Naive thymus-derived CD8-positive, alpha-beta T cell (primary cell): ENCODE data around the gene NFATC2. TPM values are rescaled to one million over a fixed set of nuclear protein-coding genes. Genes with fewer than 3 reads are reported as not detected.

Experiments used
- ATAC-seq, 2 donors: fragments of 150-1000 bp; cut with Tn5 transposase in 1 of 2; sonication (Bioruptor Pico), chemical (Tn5 transposase) in 1 of 2; 1 replicate in 1 of 2; 2 replicates in 1 of 2; pipeline ENCODE4 v1.10.0; 2021; ENCODE audit warnings: mild to moderate bottlenecking in 2 of 2, moderate library complexity in 2 of 2
- POLR2A ChIA-PET: fragments of 350-600 bp; sonication (Branson Sonifier 250); formaldehyde crosslinking; loops from one replicate; lab custom pipeline; 2021; ENCODE audit warnings: antibody characterized with exemption; lab: Charles Lee
- DNase-seq, 10 donors: peaks; one replicate each; pipeline versions ENCODE4 v3.0.0 to v3.0.0-alpha.2; 2020 to 2022
- H3K27ac Mint-ChIP-seq, 10 donors: one replicate each; pipeline ENCODE4 v1.8.0; 2020 to 2022; ENCODE audit warnings: mild to moderate bottlenecking in 10 of 10, mixed read lengths in 10 of 10, moderate library complexity in 4 of 10, inconsistent platforms in 1 of 10
- H3K27me3 Mint-ChIP-seq, 5 donors: one replicate each; pipeline ENCODE4 v1.8.0; 2021 to 2022; ENCODE audit warnings: mixed read lengths in 5 of 5
- H3K36me3 Mint-ChIP-seq, 3 donors: one replicate each; pipeline ENCODE4 v1.8.0; 2020 to 2022; ENCODE audit warnings: mixed read lengths in 3 of 3, mild to moderate bottlenecking in 2 of 3, inconsistent platforms in 1 of 3
- H3K4me1 Mint-ChIP-seq, 4 donors: one replicate each; pipeline ENCODE4 v1.8.0; 2021 to 2022; ENCODE audit warnings: mixed read lengths in 4 of 4
- H3K4me3 Mint-ChIP-seq, 10 donors: one replicate each; pipeline ENCODE4 v1.8.0; 2020 to 2022; ENCODE audit warnings: mild to moderate bottlenecking in 10 of 10, mixed read lengths in 10 of 10, moderate library complexity in 6 of 10, inconsistent platforms in 1 of 10
- H3K9me3 Mint-ChIP-seq, 9 donors: one replicate each; pipeline ENCODE4 v1.8.0; 2020 to 2022; ENCODE audit warnings: mixed read lengths in 9 of 9, mild to moderate bottlenecking in 3 of 9, inconsistent platforms in 1 of 9, moderate library complexity in 1 of 9
- polyA plus RNA-seq, 3 donors: library from polyadenylated mRNA; unstranded; fragments of 300-500 nt; fragmentation: Illumina TruSeq; gene quantifications; one replicate each; pipeline ENCODE4 v1.2.3, GENCODE V29; 2021
- total RNA-seq, 8 experiments: library from RNA in 2 of 8; stranded (reverse) in 2 of 8; gene quantifications; one replicate each; pipeline ENCODE4 v1.2.3 and lab custom pipeline; 2021 to 2026

The NFATC2 gene
- total and polyA plus RNA-seq, 5 experiments from 2014 or later, result 14.5 to 36.3 (median 23.8) TPM

DNA sequence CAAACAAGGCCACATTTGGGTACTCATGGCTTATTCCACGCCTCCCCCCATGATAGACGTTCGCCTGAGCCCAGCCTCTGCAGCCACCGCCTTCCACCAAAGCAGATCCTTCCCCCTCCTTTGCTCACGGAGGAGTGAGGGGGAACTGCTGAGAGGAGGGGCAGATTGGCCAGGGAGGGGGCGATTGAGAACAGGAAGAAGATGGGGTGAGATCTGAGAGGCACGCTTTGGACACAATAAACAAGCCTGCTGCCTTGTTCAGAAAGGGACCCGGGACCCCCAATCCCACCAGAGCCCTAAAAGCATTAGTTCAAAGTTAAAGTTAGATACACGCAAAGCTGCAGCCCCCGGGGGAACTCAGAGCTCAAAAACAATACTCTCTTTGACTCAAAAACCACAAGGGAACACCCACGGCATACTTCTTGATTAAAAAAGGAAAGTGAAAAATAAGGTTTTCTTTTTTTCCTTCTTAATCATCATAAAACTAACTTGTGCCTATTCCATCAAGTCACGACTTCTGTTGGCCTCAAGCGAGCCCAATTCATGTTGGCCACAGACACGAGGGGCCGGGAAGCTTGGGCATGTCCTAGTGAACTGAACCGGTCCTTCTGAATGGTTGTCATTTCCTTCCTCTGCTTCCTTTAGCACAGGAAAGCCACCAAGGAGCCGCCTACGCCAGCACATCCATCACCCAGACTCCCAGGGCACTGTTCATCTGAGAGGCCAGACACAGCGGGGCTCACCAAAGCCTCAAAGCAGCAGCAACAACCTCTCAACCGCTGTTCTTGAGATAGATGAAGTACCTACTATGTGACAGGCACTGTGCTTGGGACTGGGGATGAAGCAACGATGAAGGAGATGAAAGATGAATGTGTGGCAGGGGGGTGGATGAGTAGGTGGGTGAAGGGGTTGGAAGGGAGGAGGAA, 44.7 kb downstream of the NFATC2 start:
- Mint-ChIP-seq H3K27me3 (no peaks in the 10 kb centered on the region), H3K36me3 (peaks cover 0 to 4% (median 0%) of the 10 kb centered on the region in 3 donors), H3K4me3 (peak overlapping the region; percentile 70 to 91 (median 80)), H3K9me3 (no peaks in the 10 kb centered on the region), H3K27ac (peak overlapping the region; percentile 92 to 99 (median 96)), H3K4me1 (peaks cover 57 to 99% (median 97%) of the 10 kb centered on the region in 4 donors)
- POLR2A ChIA-PET, result interaction anchor here (0.9 to 1.2 kb wide), 3 partner anchors 15 to 44 kb away, joined by 3 to 8 read pairs (median 3); no protein-coding TSS in a partner anchor
- peak; percentile 32 to 49 for ATAC-seq
- peak in 8 of 10 donors; percentile 22 to 77 (median 42) for DNase-seq

DNA sequence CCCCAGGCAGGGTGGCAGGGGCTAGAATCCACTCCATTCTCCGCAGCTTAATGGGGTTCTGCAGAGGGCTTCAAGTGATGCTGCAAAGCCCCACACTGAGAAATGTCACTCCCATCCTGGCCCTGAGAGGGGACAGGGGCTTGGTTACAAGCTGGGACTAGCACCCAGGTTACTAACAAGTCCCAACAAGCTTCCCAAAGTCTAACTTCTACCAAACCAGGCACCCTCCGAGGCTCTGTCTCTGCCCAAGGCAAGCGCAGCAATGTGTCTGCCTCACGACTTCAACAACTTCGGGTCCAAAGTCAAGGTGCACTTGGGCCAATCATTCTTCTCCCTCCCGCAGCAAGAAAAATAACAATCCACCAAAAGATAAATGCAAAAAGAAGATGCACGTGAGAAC, 45.6 kb downstream of the NFATC2 start:
- POLR2A ChIA-PET, result no interaction called here
- ATAC-seq (no peak), DNase-seq (no peak)
- H3K4me1 Mint-ChIP-seq, result peaks cover 56 to 99% (median 97%) of the 10 kb centered on the region in 4 donors
- peak overlapping the region; percentile 70 to 91 (median 80) for H3K4me3 Mint-ChIP-seq
- no peaks in the 10 kb centered on the region for H3K27me3 Mint-ChIP-seq
- peaks cover 0 to 4% (median 0%) of the 10 kb centered on the region in 3 donors for H3K36me3 Mint-ChIP-seq
- peak overlapping the region; percentile 92 to 99 (median 96) for H3K27ac Mint-ChIP-seq
- no peaks in the 10 kb centered on the region for H3K9me3 Mint-ChIP-seq

DNA sequence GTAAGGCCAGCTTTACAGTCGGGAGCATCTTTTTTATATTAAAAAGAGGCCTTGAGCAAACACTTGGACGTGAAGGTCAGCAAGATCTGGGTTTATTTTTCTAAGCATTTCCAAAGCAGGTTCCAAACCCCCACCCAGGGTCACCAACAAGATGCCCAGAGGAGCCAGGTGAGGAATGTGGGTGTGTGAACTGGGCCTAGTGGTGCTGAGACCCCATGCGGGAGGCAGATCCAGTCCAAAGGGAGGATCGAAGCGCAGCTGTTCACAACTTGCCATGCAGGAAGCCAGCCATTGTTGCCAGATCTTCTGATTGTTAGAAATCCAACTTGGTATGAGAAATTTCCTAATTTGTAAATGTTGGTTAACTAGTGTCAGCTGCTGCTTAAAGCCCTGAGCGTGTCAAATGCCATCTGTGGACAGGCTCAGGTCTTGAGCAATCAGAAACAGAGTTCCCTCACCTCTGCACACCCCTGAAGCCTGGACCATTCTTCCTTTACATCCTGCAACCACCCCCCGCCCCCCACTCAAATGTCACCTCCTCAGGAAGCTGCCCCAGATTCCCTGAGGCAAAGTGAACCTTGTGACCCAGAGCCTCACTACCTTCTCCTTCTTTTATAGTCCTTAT, 46.5 kb downstream of the NFATC2 start:
- H3K4me3 Mint-ChIP-seq, result peak overlapping the region; percentile 19 to 91 (median 74)
- H3K4me1 Mint-ChIP-seq, result peaks cover 54 to 98% (median 97%) of the 10 kb centered on the region in 4 donors
- ATAC-seq (no peak), DNase-seq (no peak)
- H3K9me3 Mint-ChIP-seq, result no peaks in the 10 kb centered on the region
- POLR2A ChIA-PET, result interaction anchor here (0.7 to 1.3 kb wide), 3 partner anchors 15 to 61 kb away, joined by 3 to 4 read pairs (median 3); no protein-coding TSS in a partner anchor
- peaks cover 0 to 4% (median 0%) of the 10 kb centered on the region in 3 donors for H3K36me3 Mint-ChIP-seq
- H3K27ac Mint-ChIP-seq, result peak overlapping the region; percentile 92 to 99 (median 96)
- no peaks in the 10 kb centered on the region for H3K27me3 Mint-ChIP-seq

DNA sequence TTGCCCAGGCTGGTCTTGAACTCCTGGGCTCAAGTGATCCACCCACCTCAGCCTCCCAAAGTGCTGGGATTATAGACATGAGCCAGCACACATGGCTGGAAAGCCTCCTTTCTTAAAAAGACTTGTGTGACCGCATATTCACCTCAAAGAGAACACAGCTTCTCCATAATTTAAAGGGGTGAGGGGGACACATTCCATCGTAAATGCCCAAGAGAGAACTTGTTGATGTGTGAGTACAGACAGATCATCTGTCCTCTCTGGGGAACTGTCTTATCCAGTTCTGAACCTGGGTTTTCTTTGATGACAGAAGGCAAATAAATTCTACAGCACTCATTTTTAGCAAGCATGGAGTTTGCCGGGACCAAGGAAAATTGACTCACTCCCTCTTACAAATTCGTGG, 47.2 kb downstream of the NFATC2 start:
- Mint-ChIP-seq H3K27me3 (no peaks in the 10 kb centered on the region), H3K4me3 (peak overlapping the region in 7 of 10 donors; percentile 75 to 91 (median 80)), H3K9me3 (no peaks in the 10 kb centered on the region), H3K4me1 (peaks cover 54 to 99% (median 96%) of the 10 kb centered on the region in 4 donors), H3K27ac (peak overlapping the region; percentile 93 to 99 (median 96)), H3K36me3 (peaks cover 0 to 4% (median 0%) of the 10 kb centered on the region in 3 donors)
- POLR2A ChIA-PET, result interaction anchor here (1.1 to 2.7 kb wide), 4 partner anchors 14 to 18 kb away, joined by 3 to 11 read pairs (median 3); no protein-coding TSS in a partner anchor
- ATAC-seq, result no peak
- DNase-seq, result no peak

DNA sequence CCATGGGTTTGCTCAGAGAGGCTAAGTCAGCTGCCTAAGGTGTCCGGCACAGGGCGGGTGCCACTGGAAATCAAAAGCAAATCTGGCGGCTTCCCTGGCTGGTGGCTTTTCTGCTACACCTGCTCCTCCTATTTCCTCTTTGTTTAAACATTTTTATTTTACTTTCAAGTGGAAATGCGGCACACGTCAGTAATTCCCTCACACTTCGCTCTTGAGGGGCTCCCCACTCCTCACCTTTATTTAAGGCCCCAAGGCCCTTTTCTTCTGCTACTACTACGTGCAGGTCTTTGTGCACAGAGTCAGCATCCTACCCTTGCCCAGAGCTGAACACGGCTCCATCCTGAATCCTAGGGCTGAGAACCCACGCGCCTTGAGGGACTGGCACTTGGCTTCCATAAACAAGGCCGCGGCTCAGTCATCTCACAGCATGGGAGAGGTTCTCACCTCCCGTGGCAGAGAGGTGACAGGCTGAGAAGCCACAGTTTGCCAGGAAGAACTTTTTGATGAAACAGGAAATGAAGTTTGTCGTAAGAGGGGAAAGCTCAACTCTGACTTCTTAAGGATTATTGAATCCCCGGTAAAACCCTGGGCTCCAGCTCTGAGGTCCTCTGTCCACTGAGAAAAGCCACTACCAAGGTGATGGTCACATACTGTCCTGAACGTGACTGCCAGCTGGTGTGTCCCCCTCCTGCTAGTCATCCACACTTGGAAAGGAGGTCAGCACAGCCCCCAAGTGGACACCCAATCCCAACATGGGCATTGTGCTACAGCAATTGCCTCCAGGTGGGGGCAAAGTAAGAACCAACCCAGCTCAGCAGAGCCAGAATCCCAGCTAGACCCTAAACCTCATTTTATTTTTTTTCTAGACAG, 48.0 kb downstream of the NFATC2 start:
- Mint-ChIP-seq H3K4me3 (peak overlapping the region; percentile 68 to 89 (median 80)), H3K36me3 (peaks cover 0 to 7% (median 5%) of the 10 kb centered on the region in 3 donors), H3K27me3 (no peaks in the 10 kb centered on the region), H3K9me3 (no peaks in the 10 kb centered on the region), H3K27ac (peak overlapping the region; percentile 93 to 99 (median 96)), H3K4me1 (peaks cover 59 to 99% (median 96%) of the 10 kb centered on the region in 4 donors)
- ATAC-seq, result peak; percentile 25 to 65
- POLR2A ChIA-PET, result interaction anchor here (1.3 to 2.7 kb wide), 4 partner anchors 15 to 47 kb away, joined by 3 to 11 read pairs (median 4); no protein-coding TSS in a partner anchor
- peak in 8 of 10 donors; percentile 19 to 71 (median 43) for DNase-seq

DNA sequence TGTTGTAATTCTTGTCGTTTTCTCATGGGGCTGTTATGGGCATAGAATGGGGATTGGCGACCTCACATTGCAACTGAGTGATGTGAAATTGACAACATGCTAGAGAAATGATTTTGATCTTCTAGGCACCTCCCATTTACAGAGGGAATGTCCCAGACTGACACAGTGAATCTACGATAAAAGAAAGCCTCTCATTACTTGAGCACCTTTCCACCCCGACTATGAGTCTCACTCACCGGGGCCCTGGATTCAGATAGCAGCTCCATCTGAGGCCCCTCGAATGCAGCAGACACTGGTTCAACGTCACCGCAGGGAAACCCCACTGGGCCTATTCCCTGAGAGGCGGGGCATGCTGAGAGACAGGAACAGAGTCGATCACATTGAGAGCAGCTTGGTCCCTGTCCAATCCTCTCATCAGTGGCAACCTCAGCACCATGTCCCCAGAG, 49.1 kb downstream of the NFATC2 start:
- no peak for DNase-seq
- H3K27ac Mint-ChIP-seq, result peak overlapping the region; percentile 93 to 99 (median 96)
- H3K36me3 Mint-ChIP-seq, result peaks cover 0 to 10% (median 5%) of the 10 kb centered on the region in 3 donors

DNA sequence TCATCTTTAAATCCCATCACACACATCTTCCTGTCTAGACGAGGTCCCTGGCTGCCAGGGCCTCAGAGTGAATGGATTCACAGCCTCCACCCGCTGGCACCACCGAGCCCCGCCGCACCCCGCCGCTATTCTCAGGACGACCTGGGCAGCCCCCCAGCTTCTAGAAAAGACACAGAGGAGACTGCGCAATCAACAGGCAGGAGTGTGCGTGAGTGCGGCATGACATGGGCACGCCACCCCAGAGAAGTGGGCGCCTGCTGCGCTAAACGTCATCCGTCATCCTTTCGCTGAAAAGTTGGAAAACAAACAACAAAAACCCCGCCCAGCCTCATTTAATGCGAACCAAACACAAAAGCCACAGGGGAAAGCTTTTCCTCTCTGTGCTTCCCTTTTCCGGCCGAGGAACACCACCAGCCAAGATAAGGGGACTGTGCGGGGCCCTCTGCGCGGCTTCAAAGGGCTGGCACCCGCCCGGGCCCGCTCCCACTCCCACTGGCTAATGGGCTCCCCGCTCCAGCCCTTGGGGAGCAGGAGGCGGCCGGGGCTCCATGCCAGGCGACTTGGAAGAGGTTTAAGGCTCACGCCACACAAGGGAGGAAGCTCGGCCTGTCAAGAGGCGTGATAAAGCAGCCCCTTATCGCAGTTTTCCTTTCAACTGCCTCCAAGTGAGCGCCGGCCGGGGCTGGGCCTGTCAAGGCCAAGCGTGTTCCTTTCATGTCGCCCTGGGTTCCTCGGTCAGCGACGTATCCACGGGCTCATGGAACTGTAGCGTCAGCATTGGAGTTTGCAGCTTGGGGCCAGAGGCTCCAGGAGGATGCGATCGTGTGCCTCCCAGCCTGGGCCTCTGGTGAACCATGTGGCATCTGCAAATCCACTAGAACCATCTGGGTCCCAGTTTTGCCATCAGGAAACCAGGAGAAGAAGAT, 50.1 kb downstream of the NFATC2 start:
- DNase-seq, result no peak
- POLR2A ChIA-PET, result interaction anchor here (1.3 to 2.7 kb wide), 4 partner anchors 9 to 49 kb away, joined by 3 to 11 read pairs (median 4); no protein-coding TSS in a partner anchor

More for the DNA sequence above, 49.1 kb downstream of the NFATC2 start:
- Mint-ChIP-seq H3K27me3 (no peaks in the 10 kb centered on the region), H3K9me3 (no peaks in the 10 kb centered on the region), H3K4me1 (peaks cover 56 to 96% (median 87%) of the 10 kb centered on the region in 4 donors), H3K4me3 (peak overlapping the region in 9 of 10 donors; percentile 5 to 82 (median 75))
- POLR2A ChIA-PET, result interaction anchor here (1.1 to 2.7 kb wide), 4 partner anchors 8 to 48 kb away, joined by 3 to 11 read pairs (median 4); no protein-coding TSS in a partner anchor
- ATAC-seq, result no peak

DNA sequence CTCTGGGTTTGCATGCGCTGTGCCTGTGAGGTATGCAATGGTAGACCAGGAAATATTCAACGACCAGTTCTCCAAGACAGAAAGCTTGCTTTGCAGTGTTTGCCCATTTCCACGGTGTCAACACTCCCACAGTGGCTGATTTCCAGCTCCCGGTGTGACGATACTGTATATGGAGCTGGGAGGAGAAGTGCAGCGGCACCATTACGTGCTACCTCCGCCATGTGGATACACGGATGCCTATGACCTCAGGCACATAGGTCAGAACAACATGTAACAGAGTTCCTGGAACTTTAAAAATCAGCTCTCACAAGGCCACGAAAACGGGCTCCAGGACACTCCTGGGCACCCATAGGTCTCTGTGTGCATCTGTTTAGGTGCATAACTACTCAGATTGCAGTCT, 51.1 kb downstream of the NFATC2 start:
- ATAC-seq (no peak), DNase-seq (no peak)
- H3K36me3 Mint-ChIP-seq, result peaks cover 0 to 23% (median 5%) of the 10 kb centered on the region in 3 donors
- peak overlapping the region in 6 of 10 donors; percentile 22 to 96 (median 80) for H3K27ac Mint-ChIP-seq
- H3K4me1 Mint-ChIP-seq, result peaks cover 41 to 80% (median 72%) of the 10 kb centered on the region in 4 donors
- POLR2A ChIA-PET, result interaction anchor here (1.3 kb wide), 1 partner anchor 13 kb away, joined by 3 read pairs; no protein-coding TSS in a partner anchor
- H3K27me3 Mint-ChIP-seq, result no peaks in the 10 kb centered on the region
- H3K9me3 Mint-ChIP-seq, result no peaks in the 10 kb centered on the region
- peak overlapping the region in 1 of 10 donors; percentile 63 for H3K4me3 Mint-ChIP-seq

More for the DNA sequence above, 50.1 kb downstream of the NFATC2 start:
- Mint-ChIP-seq H3K36me3 (peaks cover 0 to 14% (median 5%) of the 10 kb centered on the region in 3 donors), H3K27ac (peak overlapping the region in 9 of 10 donors; percentile 79 to 97 (median 93)), H3K9me3 (no peaks in the 10 kb centered on the region), H3K27me3 (no peaks in the 10 kb centered on the region), H3K4me1 (peaks cover 48 to 90% (median 78%) of the 10 kb centered on the region in 4 donors), H3K4me3 (peak overlapping the region in 6 of 10 donors; percentile 15 to 82 (median 54))
- no peak for ATAC-seq

DNA sequence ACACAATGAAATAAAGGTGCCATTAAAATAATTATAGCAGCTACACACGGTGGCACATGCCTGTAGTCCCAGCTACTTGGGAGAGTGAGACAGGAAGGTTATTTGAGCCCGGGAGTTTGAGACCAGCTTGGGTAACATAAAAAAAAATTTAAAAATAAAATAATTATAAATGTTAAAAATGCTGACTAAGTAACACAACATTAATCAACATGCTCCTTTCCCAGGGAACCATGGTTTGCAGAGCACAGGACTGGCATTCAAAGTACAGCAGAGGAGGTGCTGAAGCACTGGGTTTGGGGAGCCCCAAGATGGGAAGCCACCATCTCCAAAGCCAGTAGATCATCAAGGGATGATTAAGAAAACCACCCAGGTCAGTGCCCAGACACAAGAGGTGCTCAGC, 51.9 kb downstream of the NFATC2 start:
- POLR2A ChIA-PET, result interaction anchor here (0.8 kb wide), 1 partner anchor 9 kb away, joined by 3 read pairs; no protein-coding TSS in a partner anchor

DNA sequence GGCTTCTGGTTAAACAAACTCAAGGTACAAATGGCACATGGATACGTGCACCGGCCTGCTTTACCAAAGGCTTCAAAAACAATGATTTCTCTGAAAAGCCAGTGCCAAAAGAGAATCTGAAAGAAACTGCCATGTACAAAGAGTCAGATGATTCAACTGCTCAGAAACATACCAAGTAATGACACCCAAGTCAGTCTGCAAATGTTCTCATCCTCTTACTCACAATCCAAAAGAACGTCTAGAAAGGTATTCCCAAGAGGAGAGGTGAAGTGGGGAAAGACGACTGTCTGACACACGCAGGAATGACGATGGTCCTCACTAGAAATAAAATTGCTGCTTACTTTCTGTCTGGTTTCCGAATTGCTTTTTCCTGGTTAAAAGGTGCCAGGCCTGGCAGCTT, 52.9 kb downstream of the NFATC2 start:
- ATAC-seq, result no peak
- Mint-ChIP-seq H3K27ac (peak overlapping the region in 2 of 10 donors; percentile 13 to 48), H3K9me3 (no peaks in the 10 kb centered on the region), H3K36me3 (peaks cover 0 to 36% (median 13%) of the 10 kb centered on the region in 3 donors), H3K4me3 (peak overlapping the region in 1 of 10 donors; percentile 38), H3K4me1 (peaks cover 33 to 73% (median 63%) of the 10 kb centered on the region in 4 donors), H3K27me3 (no peaks in the 10 kb centered on the region)
- no peak for DNase-seq
- POLR2A ChIA-PET, result no interaction called here

More for the DNA sequence above, 51.9 kb downstream of the NFATC2 start:
- H3K27ac Mint-ChIP-seq, result peak overlapping the region in 5 of 10 donors; percentile 13 to 85 (median 39)
- peaks cover 0 to 30% (median 13%) of the 10 kb centered on the region in 3 donors for H3K36me3 Mint-ChIP-seq
- no peak overlapping the region for H3K4me3 Mint-ChIP-seq
- DNase-seq (no peak), ATAC-seq (no peak)
- no peaks in the 10 kb centered on the region for H3K9me3 Mint-ChIP-seq
- H3K4me1 Mint-ChIP-seq, result peaks cover 36 to 78% (median 68%) of the 10 kb centered on the region in 4 donors
- H3K27me3 Mint-ChIP-seq, result no peaks in the 10 kb centered on the region
